Suprapubic skin (tissue), 4 donors: ENCODE data around the gene GMNN. TPM values are rescaled to one million over a fixed set of nuclear protein-coding genes. Genes with fewer than 3 reads are reported as not detected.

Experiments used
- DNase-seq, 2 donors: peaks; one replicate each; pipeline ENCODE4 v3.0.0-alpha.2; 2019; ENCODE audit warnings: low spot score in 2 of 2
- H3K27ac ChIP-seq: fragments of 200-600 bp; sonication (generic); one replicate; pipeline ENCODE4 v1.5.1; 2019
- H3K27me3 ChIP-seq: fragments of 200-600 bp; sonication (generic); one replicate; pipeline ENCODE4 v1.5.1; 2019
- H3K36me3 ChIP-seq: fragments of 200-600 bp; sonication (generic); one replicate; pipeline ENCODE4 v1.5.1; 2019
- H3K4me1 ChIP-seq: fragments of 200-600 bp; sonication (generic); one replicate; pipeline ENCODE4 v1.5.1; 2019
- H3K4me3 ChIP-seq: fragments of 200-600 bp; sonication (generic); one replicate; pipeline ENCODE4 v1.5.1; 2019; ENCODE audit warnings: mild to moderate bottlenecking
- H3K9me3 ChIP-seq: fragments of 200-600 bp; sonication (generic); one replicate; pipeline ENCODE4 v1.5.1; 2019
- EP300 ChIP-seq: sonication (generic); formaldehyde crosslinking; IDR thresholded peaks from one replicate; pipeline ENCODE4 v1.6.1; 2017; ENCODE audit warnings: antibody characterized with exemption
- POLR2A ChIP-seq, 2 donors: fragments of 450-650 bp; IDR thresholded peaks; one replicate each; pipeline ENCODE4 v1.6.1; 2017; ENCODE audit warnings: antibody characterized with exemption in 2 of 2, mild to moderate bottlenecking in 2 of 2, moderate library complexity in 2 of 2
- POLR2AphosphoS5 ChIP-seq, 3 donors: sonication (generic); formaldehyde crosslinking; IDR thresholded peaks; one replicate each; pipeline ENCODE4 v1.6.1; 2017; ENCODE audit warnings: antibody characterized with exemption in 3 of 3
- WGBS: methylation state at CpG from one replicate; pipeline ENCODE4 v1.1.5; 2018; 5-methylcytosine and 5-hydroxymethylcytosine counted together
- total RNA-seq, 4 donors: library from RNA; depleted of rRNA; stranded (reverse); fragments of >200 nt; gene quantifications; one replicate each; pipeline ENCODE4 v1.1.0, GENCODE V29; 2016
- TF ChIP-seq, protein P1 (sequence below), 2 donors: fragments of 200-600 bp in 1 of 2; fragments of 450-650 bp in 1 of 2; sonication (generic) in 1 of 2; IDR thresholded peaks; one replicate each; pipeline ENCODE4 v1.5.1; 2016 to 2019; ENCODE audit warnings: antibody characterized with exemption in 2 of 2, mild to moderate bottlenecking in 1 of 2, moderate library complexity in 1 of 2

The GMNN gene
- total RNA-seq, 4 donors from 2014 or later = 49.6 to 89.6 (median 70.5) TPM

DNA sequence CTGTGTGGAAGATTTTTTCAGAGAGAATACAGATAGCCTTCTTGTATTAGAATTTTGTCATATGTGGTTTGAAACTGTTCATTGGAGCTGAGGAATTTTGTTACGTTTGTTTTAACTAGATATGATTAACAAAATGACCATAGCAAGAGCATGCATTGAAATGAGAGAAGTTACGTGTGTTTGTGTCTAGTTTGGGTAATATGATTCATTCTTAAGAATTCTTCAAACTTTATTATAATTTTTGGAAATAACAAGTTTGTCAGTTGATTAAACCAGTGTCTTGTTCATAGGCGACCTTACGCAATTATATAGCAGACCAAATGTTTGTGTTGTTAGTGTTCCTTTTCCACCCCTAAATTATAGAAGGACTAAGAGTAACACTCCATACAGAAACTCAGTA is 5.5 kb downstream of the GMNN start:
- H3K9me3 ChIP-seq = no peaks in the 10 kb centered on the region
- H3K4me1 ChIP-seq = peaks cover 16% of the 10 kb centered on the region
- WGBS = 94% methylated on average over 4 of the region's 4 CpGs
- H3K36me3 ChIP-seq = peaks cover 30% of the 10 kb centered on the region
- DNase-seq = no peak
- no peak overlapping the region for H3K27ac ChIP-seq
- no peak overlapping the region for H3K4me3 ChIP-seq
- TF ChIP-seq, protein P1, sequence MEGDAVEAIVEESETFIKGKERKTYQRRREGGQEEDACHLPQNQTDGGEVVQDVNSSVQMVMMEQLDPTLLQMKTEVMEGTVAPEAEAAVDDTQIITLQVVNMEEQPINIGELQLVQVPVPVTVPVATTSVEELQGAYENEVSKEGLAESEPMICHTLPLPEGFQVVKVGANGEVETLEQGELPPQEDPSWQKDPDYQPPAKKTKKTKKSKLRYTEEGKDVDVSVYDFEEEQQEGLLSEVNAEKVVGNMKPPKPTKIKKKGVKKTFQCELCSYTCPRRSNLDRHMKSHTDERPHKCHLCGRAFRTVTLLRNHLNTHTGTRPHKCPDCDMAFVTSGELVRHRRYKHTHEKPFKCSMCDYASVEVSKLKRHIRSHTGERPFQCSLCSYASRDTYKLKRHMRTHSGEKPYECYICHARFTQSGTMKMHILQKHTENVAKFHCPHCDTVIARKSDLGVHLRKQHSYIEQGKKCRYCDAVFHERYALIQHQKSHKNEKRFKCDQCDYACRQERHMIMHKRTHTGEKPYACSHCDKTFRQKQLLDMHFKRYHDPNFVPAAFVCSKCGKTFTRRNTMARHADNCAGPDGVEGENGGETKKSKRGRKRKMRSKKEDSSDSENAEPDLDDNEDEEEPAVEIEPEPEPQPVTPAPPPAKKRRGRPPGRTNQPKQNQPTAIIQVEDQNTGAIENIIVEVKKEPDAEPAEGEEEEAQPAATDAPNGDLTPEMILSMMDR (IDR thresholded peaks at IDR 0.05) = no peak
- TF ChIP-seq POLR2A (IDR thresholded peaks at IDR 0.05) = no peak
- TF ChIP-seq EP300 = no peak
- TF ChIP-seq POLR2AphosphoS5 (IDR thresholded peaks at IDR 0.05) = no peak
- H3K27me3 ChIP-seq = no peaks in the 10 kb centered on the region

GRCh38 chr6:24788031-24788665 is 13.4 kb downstream of the GMNN start:
- H3K27ac ChIP-seq = no peak overlapping the region
- no peaks in the 10 kb centered on the region for H3K4me1 ChIP-seq
- no peaks in the 10 kb centered on the region for H3K9me3 ChIP-seq
- H3K36me3 ChIP-seq = peaks cover 40% of the 10 kb centered on the region
- 93% methylated on average over 4 of the region's 4 CpGs for WGBS
- no peaks in the 10 kb centered on the region for H3K27me3 ChIP-seq
- DNase-seq = no peak
- TF ChIP-seq EP300 (no peak), POLR2A (IDR thresholded peaks at IDR 0.05) (no peak), POLR2AphosphoS5 (IDR thresholded peaks at IDR 0.05) (no peak)
- TF ChIP-seq, protein P1 (IDR thresholded peaks at IDR 0.05) = no peak
- no peak overlapping the region for H3K4me3 ChIP-seq

- no peak overlapping the region for H3K4me3 ChIP-seq
- WGBS = 79% methylated on average over 2 of the region's 2 CpGs
- no peaks in the 10 kb centered on the region for H3K9me3 ChIP-seq
- no peak for TF ChIP-seq POLR2A (IDR thresholded peaks at IDR 0.05)
- TF ChIP-seq EP300 = no peak
- TF ChIP-seq POLR2AphosphoS5 (IDR thresholded peaks at IDR 0.05) = no peak
- TF ChIP-seq, protein P1 (IDR thresholded peaks at IDR 0.05) = no peak
- no peak overlapping the region for H3K27ac ChIP-seq
- peaks cover 6% of the 10 kb centered on the region for H3K4me1 ChIP-seq
- no peaks in the 10 kb centered on the region for H3K27me3 ChIP-seq
- no peaks in the 10 kb centered on the region for H3K36me3 ChIP-seq
- no peak for DNase-seq
Observed at GRCh38 chr6:24795106-24795505, 20.4 kb downstream of the GMNN start.

- DNase-seq = no peak
- Histone ChIP-seq H3K36me3 (no peaks in the 10 kb centered on the region), H3K27me3 (no peaks in the 10 kb centered on the region), H3K27ac (no peak overlapping the region), H3K9me3 (no peaks in the 10 kb centered on the region), H3K4me1 (peaks cover 6% of the 10 kb centered on the region), H3K4me3 (no peak overlapping the region)
- TF ChIP-seq POLR2AphosphoS5 (IDR thresholded peaks at IDR 0.05) = no peak
- TF ChIP-seq EP300 = no peak
- TF ChIP-seq, protein P1 (IDR thresholded peaks at IDR 0.05) = no peak
- no peak for TF ChIP-seq POLR2A (IDR thresholded peaks at IDR 0.05)
- WGBS = 87% methylated on average over 6 of the region's 6 CpGs
Observed at GRCh38 chr6:24796616-24797290, 22.0 kb downstream of the GMNN start.

GRCh38 chr6:24797596-24798216 is 23.0 kb downstream of the GMNN start:
- no peaks in the 10 kb centered on the region for H3K27me3 ChIP-seq
- H3K4me3 ChIP-seq = no peak overlapping the region
- H3K27ac ChIP-seq = no peak overlapping the region
- DNase-seq = no peak
- H3K9me3 ChIP-seq = no peaks in the 10 kb centered on the region
- WGBS = 81% methylated on average over 6 of the region's 6 CpGs
- H3K36me3 ChIP-seq = no peaks in the 10 kb centered on the region
- peaks cover 6% of the 10 kb centered on the region for H3K4me1 ChIP-seq
- TF ChIP-seq POLR2A (IDR thresholded peaks at IDR 0.05) (no peak), EP300 (no peak), POLR2AphosphoS5 (IDR thresholded peaks at IDR 0.05) (no peak)
- TF ChIP-seq, protein P1 (IDR thresholded peaks at IDR 0.05) = no peak
